ENCODE data around the gene SYT1. TPM values are rescaled to one million over a fixed set of nuclear protein-coding genes. Genes with fewer than 3 reads are reported as not detected.

The SYT1 gene
- total RNA-seq, 1 experiment from 2014 or later, result 1.3 TPM

DNA sequence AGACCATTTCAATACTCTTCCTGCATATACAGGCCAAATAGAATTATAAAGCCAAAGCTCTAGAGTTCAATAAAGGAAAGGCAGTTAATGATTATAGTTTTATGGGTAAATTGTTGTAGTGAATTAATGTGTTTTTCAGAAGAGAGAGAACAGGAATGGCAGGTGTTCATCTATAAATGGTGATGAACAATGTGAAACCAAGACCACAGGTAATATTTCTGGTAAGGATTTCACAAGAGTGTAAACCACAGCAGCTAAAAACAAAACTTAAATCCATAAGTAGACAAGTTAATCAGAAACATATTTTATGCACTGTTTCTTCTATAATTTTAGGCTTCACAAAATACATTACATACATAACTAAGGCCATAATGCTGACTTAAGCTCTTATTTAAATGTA is 204.4 kb downstream of the SYT1 start:
- CTCF ChIA-PET, result interaction anchor here (0.7 kb wide), 1 partner anchor 9 kb away, joined by 3 read pairs; no protein-coding TSS in a partner anchor
- Mint-ChIP-seq H3K4me1 (ENCODE audit: low read depth, unreplicated experiment) (peaks cover 8% of the 10 kb centered on the region), H3K36me3 (ENCODE audit: insufficient read depth, unreplicated experiment) (no peaks in the 10 kb centered on the region), H3K4me3 (ENCODE audit: low read depth, unreplicated experiment) (no peak overlapping the region), H3K9me3 (ENCODE audit: low read depth, unreplicated experiment) (no peaks in the 10 kb centered on the region), H3K27ac (ENCODE audit: unreplicated experiment) (no peak overlapping the region), H3K27me3 (ENCODE audit: unreplicated experiment) (no peaks in the 10 kb centered on the region)
- TF ChIP-seq, protein P1, sequence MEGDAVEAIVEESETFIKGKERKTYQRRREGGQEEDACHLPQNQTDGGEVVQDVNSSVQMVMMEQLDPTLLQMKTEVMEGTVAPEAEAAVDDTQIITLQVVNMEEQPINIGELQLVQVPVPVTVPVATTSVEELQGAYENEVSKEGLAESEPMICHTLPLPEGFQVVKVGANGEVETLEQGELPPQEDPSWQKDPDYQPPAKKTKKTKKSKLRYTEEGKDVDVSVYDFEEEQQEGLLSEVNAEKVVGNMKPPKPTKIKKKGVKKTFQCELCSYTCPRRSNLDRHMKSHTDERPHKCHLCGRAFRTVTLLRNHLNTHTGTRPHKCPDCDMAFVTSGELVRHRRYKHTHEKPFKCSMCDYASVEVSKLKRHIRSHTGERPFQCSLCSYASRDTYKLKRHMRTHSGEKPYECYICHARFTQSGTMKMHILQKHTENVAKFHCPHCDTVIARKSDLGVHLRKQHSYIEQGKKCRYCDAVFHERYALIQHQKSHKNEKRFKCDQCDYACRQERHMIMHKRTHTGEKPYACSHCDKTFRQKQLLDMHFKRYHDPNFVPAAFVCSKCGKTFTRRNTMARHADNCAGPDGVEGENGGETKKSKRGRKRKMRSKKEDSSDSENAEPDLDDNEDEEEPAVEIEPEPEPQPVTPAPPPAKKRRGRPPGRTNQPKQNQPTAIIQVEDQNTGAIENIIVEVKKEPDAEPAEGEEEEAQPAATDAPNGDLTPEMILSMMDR (IDR thresholded peaks at IDR 0.05; ENCODE audit: unreplicated experiment), result no peak
- no TSS peak for BruUV-seq (replicated peaks)
- intact Hi-C loops (cut with micrococcal nuclease; ENCODE audit: unreplicated experiment), result no loop called here
- no peak for DNase-seq

DNA sequence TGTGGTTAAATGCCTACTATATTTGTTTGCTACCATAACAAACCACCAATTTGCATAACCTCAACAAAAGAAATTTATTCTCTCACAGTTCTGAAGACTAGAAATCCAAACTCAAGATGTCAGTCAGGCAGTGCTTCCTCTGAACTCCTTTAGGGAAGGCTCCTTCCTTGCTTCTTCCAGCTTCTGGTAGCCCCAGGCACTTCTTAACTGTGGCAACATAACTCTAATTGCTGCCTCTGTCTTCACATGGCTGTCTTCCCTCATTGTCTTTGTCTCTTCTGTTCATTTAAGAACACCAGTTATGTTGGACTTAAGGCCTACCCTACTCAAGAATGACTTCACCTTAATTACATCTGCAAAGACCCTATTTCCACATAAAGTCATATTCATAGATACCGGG is 206.9 kb downstream of the SYT1 start:
- Mint-ChIP-seq H3K4me1 (ENCODE audit: low read depth, unreplicated experiment) (peaks cover 8% of the 10 kb centered on the region), H3K9me3 (ENCODE audit: low read depth, unreplicated experiment) (no peaks in the 10 kb centered on the region), H3K27ac (ENCODE audit: unreplicated experiment) (no peak overlapping the region), H3K4me3 (ENCODE audit: low read depth, unreplicated experiment) (no peak overlapping the region), H3K27me3 (ENCODE audit: unreplicated experiment) (no peaks in the 10 kb centered on the region), H3K36me3 (ENCODE audit: insufficient read depth, unreplicated experiment) (no peaks in the 10 kb centered on the region)
- TF ChIP-seq, protein P1 (IDR thresholded peaks at IDR 0.05; ENCODE audit: unreplicated experiment), result no peak
- CTCF ChIA-PET, result no interaction called here
- no peak for DNase-seq
- intact Hi-C loops (cut with micrococcal nuclease; ENCODE audit: unreplicated experiment), result no loop called here
- no TSS peak for BruUV-seq (replicated peaks)

DNA sequence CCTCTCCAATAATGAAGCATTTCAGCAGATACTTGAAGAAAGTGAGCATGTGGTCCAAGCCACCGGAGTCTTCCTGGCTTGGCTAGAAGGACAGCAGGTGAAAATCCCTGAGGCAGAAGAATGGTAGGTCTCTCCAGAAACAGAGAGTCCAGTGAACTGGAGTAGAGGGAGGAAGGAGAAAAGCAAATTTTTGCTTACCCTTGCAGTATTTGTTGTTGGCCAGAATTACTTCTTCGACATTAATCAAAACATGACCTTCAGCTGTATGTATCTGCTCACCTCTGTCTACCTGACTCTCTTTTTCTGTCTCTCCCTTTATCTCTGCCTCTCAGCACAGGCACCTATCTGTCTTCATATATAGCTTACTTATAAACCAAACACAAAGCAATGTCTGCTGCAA is 208.9 kb downstream of the SYT1 start:
- no TSS peak for BruUV-seq (replicated peaks)
- Mint-ChIP-seq H3K4me3 (ENCODE audit: low read depth, unreplicated experiment) (no peak overlapping the region), H3K9me3 (ENCODE audit: low read depth, unreplicated experiment) (no peaks in the 10 kb centered on the region), H3K36me3 (ENCODE audit: insufficient read depth, unreplicated experiment) (no peaks in the 10 kb centered on the region), H3K4me1 (ENCODE audit: low read depth, unreplicated experiment) (peaks cover 8% of the 10 kb centered on the region), H3K27me3 (ENCODE audit: unreplicated experiment) (no peaks in the 10 kb centered on the region), H3K27ac (ENCODE audit: unreplicated experiment) (no peak overlapping the region)
- TF ChIP-seq, protein P1 (IDR thresholded peaks at IDR 0.05; ENCODE audit: unreplicated experiment), result no peak
- intact Hi-C loops (cut with micrococcal nuclease; ENCODE audit: unreplicated experiment), result no loop called here
- no peak for DNase-seq
- CTCF ChIA-PET, result no interaction called here

DNA sequence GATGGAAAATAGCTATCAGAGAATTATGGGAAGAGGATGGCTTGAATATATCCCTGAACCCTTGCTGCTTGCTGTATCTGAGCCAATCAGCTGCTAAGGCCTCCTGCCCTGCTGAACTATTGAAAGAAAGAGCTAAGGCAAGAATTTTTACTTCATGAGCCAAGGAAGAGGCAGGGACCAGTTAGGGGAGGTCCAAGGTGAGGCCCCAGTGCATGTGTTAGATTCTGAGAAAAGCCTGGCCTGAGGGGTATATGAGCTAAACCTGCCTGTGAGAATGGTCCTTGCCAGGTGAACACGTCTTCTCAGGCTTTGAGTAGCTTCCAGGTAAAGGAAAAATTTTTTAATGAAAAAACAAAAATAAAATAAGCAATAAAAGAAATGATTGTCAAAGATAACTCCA is 218.0 kb downstream of the SYT1 start:
- DNase-seq, result no peak
- no peaks in the 10 kb centered on the region for H3K9me3 Mint-ChIP-seq (ENCODE audit: low read depth, unreplicated experiment)
- intact Hi-C loops (cut with micrococcal nuclease; ENCODE audit: unreplicated experiment), result no loop called here
- CTCF ChIA-PET, result no interaction called here
- TF ChIP-seq, protein P1 (IDR thresholded peaks at IDR 0.05; ENCODE audit: unreplicated experiment), result no peak
- peak overlapping the region; percentile 56 for H3K27ac Mint-ChIP-seq (ENCODE audit: unreplicated experiment)
- H3K36me3 Mint-ChIP-seq (ENCODE audit: insufficient read depth, unreplicated experiment), result no peaks in the 10 kb centered on the region
- H3K4me3 Mint-ChIP-seq (ENCODE audit: low read depth, unreplicated experiment), result no peak overlapping the region
- BruUV-seq (replicated peaks), result no TSS peak
- H3K4me1 Mint-ChIP-seq (ENCODE audit: low read depth, unreplicated experiment), result no peaks in the 10 kb centered on the region
- H3K27me3 Mint-ChIP-seq (ENCODE audit: unreplicated experiment), result no peaks in the 10 kb centered on the region

All from Calu3 (cell line).